Type B pancreatic cell (in vitro differentiated cells): Measurements from ENCODE around the gene ADAM10. TPM values are rescaled to one million over a fixed set of nuclear protein-coding genes. Genes with fewer than 3 reads are reported as not detected.
A peak's percentile ranks its signal among the peaks of the same experiment; 100 is the strongest.

ENCODE experiments used
- DNase-seq: peaks from one replicate; pipeline ENCODE4 v3.0.0; 2021; ENCODE audit warnings: mixed read lengths; ENCODE audit not compliant: unreplicated experiment; ENCODE audit errors: extremely low spot score
- H3K27ac Mint-ChIP-seq: 2 replicates; pipeline ENCODE4 v1.8.0; 2021; ENCODE audit warnings: mild to moderate bottlenecking, mixed read lengths
- H3K27me3 Mint-ChIP-seq: 2 replicates; pipeline ENCODE4 v1.8.0; 2021; ENCODE audit warnings: mixed read lengths
- H3K36me3 Mint-ChIP-seq: 2 replicates; pipeline ENCODE4 v1.8.0; 2021; ENCODE audit warnings: mixed read lengths
- H3K4me1 Mint-ChIP-seq: one replicate; pipeline ENCODE4 v1.8.0; 2021; ENCODE audit warnings: mixed read lengths; ENCODE audit not compliant: unreplicated experiment
- H3K4me3 Mint-ChIP-seq: 2 replicates; pipeline ENCODE4 v1.8.0; 2021; ENCODE audit warnings: mild to moderate bottlenecking, mixed read lengths
- H3K9me3 Mint-ChIP-seq: 2 replicates; pipeline ENCODE4 v1.8.0; 2021; ENCODE audit warnings: mixed read lengths
- total RNA-seq: library from RNA; stranded (reverse); gene quantifications from 2 replicates; pipeline ENCODE4 v1.2.1, GENCODE V29; 2021; ENCODE audit warnings: low replicate concordance
- TF ChIP-seq, protein P1 (sequence below): fragments of 200-600 bp; sonication (generic); conservative IDR thresholded peaks from 2 replicates; pipeline ENCODE4 v1.5.0; 2021; ENCODE audit warnings: antibody characterized with exemption, mild to moderate bottlenecking

The ADAM10 gene
- total RNA-seq, 1 donor from 2014 or later: 228 TPM

DNA sequence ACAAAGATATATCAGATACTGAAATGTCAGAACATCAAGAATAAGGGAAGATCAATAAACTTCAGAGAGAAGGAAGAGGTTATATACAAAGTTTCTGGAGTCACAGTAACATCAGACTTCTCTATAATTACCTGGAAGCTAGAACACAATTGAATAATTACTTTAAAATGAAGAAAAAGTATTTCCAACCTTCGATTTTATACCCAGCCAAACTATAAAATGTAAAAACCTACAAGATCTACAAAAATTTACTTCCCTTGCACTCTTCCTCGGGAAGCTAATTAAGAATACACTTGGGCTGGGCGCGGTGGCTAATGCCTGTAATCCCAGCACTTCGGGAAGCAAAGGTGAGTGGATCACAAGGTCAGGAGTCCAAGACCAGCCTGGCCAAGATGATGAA, 15.0 kb upstream of the ADAM10 start:
- no peak for DNase-seq
- no peaks in the 10 kb centered on the region for H3K27me3 Mint-ChIP-seq
- no peaks in the 10 kb centered on the region for H3K4me1 Mint-ChIP-seq
- TF ChIP-seq, protein P1, sequence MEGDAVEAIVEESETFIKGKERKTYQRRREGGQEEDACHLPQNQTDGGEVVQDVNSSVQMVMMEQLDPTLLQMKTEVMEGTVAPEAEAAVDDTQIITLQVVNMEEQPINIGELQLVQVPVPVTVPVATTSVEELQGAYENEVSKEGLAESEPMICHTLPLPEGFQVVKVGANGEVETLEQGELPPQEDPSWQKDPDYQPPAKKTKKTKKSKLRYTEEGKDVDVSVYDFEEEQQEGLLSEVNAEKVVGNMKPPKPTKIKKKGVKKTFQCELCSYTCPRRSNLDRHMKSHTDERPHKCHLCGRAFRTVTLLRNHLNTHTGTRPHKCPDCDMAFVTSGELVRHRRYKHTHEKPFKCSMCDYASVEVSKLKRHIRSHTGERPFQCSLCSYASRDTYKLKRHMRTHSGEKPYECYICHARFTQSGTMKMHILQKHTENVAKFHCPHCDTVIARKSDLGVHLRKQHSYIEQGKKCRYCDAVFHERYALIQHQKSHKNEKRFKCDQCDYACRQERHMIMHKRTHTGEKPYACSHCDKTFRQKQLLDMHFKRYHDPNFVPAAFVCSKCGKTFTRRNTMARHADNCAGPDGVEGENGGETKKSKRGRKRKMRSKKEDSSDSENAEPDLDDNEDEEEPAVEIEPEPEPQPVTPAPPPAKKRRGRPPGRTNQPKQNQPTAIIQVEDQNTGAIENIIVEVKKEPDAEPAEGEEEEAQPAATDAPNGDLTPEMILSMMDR: no peak
- peaks cover 4% of the 10 kb centered on the region for H3K9me3 Mint-ChIP-seq
- no peaks in the 10 kb centered on the region for H3K36me3 Mint-ChIP-seq
- no peak overlapping the region for H3K27ac Mint-ChIP-seq
- no peak overlapping the region for H3K4me3 Mint-ChIP-seq

DNA sequence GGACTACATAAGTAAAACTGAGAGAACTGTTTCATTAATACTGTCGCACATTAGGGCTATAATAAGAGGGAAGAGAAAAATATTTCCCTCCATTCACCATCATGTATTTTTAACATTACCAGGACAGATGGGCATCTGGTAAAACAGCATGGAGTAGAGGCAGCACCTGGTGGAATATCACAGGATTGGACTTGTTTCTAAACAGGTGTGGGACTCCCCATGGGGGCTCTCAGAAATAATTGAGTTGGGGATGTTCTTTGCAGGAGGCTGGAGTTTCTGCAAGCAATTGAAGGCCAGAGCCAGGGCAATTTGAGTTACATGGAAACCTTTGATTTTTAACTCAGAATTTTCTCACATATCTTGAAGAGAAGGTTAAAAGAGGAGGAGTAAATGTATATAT, 13.2 kb upstream of the ADAM10 start:
- Mint-ChIP-seq H3K4me3 (no peak overlapping the region), H3K36me3 (no peaks in the 10 kb centered on the region), H3K4me1 (no peaks in the 10 kb centered on the region), H3K27me3 (no peaks in the 10 kb centered on the region), H3K27ac (no peak overlapping the region), H3K9me3 (peaks cover 4% of the 10 kb centered on the region)
- TF ChIP-seq, protein P1: no peak
- no peak for DNase-seq

DNA sequence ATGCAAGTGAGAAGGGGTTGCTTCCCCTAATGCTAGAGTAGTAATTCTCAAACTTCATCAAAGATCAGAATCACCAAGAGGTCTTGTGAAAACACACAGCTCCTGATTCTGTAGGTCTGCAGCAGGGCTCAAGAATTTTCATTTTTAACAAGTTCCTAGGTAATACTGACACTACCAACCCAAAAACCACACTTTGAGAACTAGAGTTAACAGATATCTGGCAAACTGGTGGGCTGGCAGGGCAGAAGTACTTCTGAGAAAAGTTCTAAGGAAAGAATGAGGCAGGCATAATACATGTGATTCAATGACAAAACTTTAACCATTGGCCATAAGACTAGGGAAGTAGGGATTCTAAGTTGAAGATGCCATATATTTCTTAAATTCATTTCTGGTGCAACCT, 12.8 kb upstream of the ADAM10 start:
- H3K4me1 Mint-ChIP-seq: no peaks in the 10 kb centered on the region
- H3K36me3 Mint-ChIP-seq: no peaks in the 10 kb centered on the region
- H3K4me3 Mint-ChIP-seq: no peak overlapping the region
- H3K27ac Mint-ChIP-seq: no peak overlapping the region
- no peak for DNase-seq
- TF ChIP-seq, protein P1: no peak
- H3K9me3 Mint-ChIP-seq: peaks cover 4% of the 10 kb centered on the region
- no peaks in the 10 kb centered on the region for H3K27me3 Mint-ChIP-seq

DNA sequence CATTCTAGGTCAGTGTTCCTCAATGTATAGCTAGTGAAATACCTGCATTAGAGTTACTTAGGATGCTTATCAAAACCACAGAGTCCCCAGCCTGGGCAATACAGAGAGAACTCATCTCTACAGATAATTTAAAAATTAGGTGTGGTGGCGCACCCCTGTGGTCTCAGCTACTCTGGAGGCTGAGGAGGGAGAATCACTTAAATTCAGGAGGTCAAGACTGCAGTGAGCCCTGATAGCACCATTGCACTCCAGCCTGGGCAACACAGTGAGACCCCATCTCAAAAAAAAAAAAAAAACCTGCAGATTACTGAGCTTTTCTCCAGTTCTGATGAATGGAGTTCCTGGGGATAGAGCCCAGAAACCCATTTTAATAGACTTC, 11.5 kb upstream of the ADAM10 start:
- TF ChIP-seq, protein P1: no peak
- no peak for DNase-seq
- H3K9me3 Mint-ChIP-seq: peaks cover 4% of the 10 kb centered on the region
- H3K27me3 Mint-ChIP-seq: no peaks in the 10 kb centered on the region
- H3K27ac Mint-ChIP-seq: no peak overlapping the region
- H3K4me3 Mint-ChIP-seq: no peak overlapping the region
- H3K36me3 Mint-ChIP-seq: no peaks in the 10 kb centered on the region
- peaks cover 5% of the 10 kb centered on the region for H3K4me1 Mint-ChIP-seq

DNA sequence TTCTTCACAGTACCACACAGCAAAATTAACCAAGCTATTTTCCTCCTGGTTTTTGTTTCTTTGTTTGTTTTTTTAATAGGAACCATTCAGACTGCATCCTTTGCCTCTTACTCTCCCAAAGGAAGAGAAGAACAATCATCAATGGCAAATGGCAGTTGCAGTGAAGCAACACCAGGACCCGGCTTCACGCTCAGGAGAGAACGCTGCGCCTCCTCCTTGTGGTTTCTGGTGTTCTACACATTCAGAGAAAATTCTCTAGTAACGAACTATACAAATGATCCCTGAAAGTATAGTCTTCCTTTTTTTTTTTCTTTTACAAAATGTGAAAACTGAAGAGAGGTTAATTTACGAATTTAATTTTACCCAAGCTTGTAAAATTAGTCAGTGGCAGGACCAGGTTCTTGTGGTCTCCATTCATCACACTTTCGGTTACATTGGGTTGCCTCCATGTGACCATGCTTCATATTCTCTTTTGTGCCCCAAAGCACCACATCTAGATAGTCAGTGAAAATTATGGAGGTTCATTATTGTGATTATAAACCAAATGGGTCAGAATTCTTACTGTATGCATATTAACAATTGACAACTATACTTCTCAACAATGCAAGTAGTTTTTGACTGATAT, 11.0 kb upstream of the ADAM10 start:
- H3K4me3 Mint-ChIP-seq: no peak overlapping the region
- peaks cover 7% of the 10 kb centered on the region for H3K4me1 Mint-ChIP-seq
- no peaks in the 10 kb centered on the region for H3K36me3 Mint-ChIP-seq
- no peak overlapping the region for H3K27ac Mint-ChIP-seq
- peaks cover 4% of the 10 kb centered on the region for H3K9me3 Mint-ChIP-seq
- no peak for DNase-seq
- H3K27me3 Mint-ChIP-seq: no peaks in the 10 kb centered on the region
- TF ChIP-seq, protein P1: no peak

DNA sequence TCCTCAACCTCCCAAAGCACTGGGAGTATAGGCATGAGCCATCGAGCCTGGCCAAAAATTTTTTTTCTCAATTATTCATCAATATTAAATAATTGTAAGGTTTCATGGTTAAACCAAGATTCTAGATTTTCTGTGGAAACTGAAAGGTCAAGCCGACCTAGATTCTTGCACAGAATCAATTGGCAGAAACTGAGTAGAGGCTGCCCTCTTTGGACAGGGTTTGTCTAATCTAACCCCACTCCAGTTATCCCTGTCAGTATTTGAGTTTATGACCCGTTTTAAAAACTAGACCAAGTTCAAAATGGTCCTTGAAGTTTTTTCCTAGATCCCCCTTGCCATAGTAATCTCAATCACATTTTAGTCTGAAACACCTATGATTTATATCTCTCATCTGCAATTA, 8.6 kb upstream of the ADAM10 start:
- Mint-ChIP-seq H3K27ac (no peak overlapping the region), H3K36me3 (no peaks in the 10 kb centered on the region), H3K27me3 (no peaks in the 10 kb centered on the region), H3K4me1 (peaks cover 7% of the 10 kb centered on the region), H3K4me3 (no peak overlapping the region), H3K9me3 (peaks cover 3% of the 10 kb centered on the region)
- TF ChIP-seq, protein P1: peak; percentile 18
- no peak for DNase-seq
